ENCODE data around the gene GLCE.
"Not testable (repeated sequence)": the region's sequence is repeated elsewhere in the genome, so short reads cannot be mapped to it uniquely, and the experiment has no call there.

GLCE gene

DNA sequence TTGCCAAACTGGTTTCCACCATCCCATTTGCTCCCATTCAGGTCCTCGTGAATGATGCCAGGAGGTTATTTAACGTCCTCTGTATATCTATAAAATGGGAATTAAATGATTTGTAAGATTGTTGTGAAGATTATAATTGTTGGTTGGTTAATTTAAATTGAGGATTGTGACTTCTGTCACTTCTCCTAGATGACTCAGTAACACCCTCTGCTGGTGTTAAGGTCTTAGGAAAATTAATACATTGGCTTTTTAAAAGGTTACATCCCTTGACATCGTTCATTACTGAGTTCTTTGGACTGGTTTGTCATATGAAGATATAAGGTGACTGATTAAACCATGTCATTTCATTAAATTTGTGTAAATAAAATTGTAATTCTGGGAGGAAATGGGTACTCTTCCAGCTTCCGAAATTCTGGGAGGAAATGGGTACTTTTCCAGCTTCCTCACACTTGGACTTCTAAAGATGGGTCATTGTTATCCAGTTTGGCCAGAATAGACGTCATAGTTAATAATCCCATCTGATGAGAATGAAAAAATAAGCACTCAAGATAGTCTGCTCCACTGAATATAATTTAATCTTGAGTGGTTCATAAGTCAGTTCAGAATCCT is 105.0 kb downstream of the GLCE start:
- in situ Hi-C loops (cut with MboI; ENCODE audit: low sequenced_read_pairs), result loop anchor here (25.0 kb wide), 1 partner anchor 203 kb away; no protein-coding TSS in a partner anchor

DNA sequence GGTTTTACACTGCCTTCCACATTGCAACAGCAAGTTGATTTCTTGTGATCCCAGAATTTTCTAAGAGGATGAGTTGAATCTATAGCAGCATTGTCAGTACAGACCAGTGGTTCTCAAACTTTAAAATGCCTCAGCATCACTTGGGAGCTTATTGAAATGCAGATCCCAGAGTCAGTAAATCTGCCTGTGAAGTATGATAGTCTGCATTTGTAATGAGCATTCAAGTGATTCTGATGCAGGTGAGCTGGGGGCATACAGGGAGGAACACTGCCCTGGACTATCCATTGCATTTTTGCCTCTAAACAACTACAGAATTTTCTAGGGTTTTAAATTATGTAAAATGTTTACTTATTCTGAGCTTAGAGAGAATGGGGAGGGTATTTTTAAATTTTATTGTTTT is 110.8 kb downstream of the GLCE start:
- in situ Hi-C loops (cut with MboI; ENCODE audit: low sequenced_read_pairs), result loop anchor here (25.0 kb wide), 1 partner anchor 209 kb away; no protein-coding TSS in a partner anchor

DNA sequence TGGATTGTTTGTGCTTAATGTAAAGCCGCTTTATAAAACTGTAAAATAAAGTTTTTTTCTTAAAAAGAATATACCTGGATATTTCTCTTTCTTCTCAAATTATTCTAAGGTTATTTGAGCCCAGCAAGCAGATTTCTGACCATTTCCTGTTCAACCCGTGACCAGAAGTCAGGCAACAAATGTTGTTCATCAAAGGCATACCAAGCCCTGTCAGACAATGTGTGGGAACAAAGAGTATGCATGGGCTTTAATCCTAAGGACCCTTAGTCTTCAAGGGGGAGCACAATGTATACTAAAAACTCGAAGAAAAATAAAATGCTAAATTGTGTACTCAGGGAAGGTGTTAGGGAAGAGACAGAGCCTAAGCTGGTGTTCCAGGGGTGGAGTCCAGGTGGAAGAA is 111.7 kb downstream of the GLCE start:
- in situ Hi-C loops (cut with MboI; ENCODE audit: low sequenced_read_pairs), result loop anchor here (25.0 kb wide), 1 partner anchor 210 kb away; no protein-coding TSS in a partner anchor

- in situ Hi-C loops (cut with MboI; ENCODE audit: low sequenced_read_pairs), result loop anchor here (25.0 kb wide), 1 partner anchor 211 kb away; no protein-coding TSS in a partner anchor
Observed at GRCh38 chr15:69272891-69273290, 112.5 kb downstream of the GLCE start.

DNA sequence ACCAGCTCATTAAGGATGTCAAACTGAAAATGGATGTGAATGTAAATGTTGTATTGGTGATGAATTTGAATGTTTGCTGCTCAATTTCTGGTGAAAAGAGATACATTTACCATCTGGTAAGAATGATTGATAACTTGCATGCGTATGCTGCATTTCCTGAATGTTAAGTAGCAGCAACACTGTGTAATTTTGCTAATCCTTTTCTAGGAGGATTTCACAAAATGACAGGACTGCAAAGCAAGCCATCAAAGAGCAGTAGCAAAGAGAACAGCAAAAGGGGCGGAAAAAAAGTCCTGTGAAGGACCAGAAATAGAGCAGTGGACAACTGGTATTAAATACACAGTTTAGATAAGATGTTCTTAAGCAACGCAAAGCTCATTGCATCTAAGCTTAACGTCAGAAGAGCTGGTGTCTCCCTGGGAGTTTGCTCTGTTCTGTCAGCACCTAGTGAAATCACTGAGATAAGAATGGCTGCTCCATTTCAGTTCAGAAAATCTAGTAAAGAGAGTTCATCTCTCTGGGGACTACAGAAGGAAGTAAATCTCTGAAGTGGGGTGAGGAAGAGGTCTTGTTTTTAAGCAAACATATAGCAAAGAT is 114.7 kb downstream of the GLCE start:
- in situ Hi-C loops (cut with MboI; ENCODE audit: low sequenced_read_pairs), result no loop called here

GRCh38 chr15:69275933-69276560 is 115.6 kb downstream of the GLCE start:
- in situ Hi-C loops (cut with MboI; ENCODE audit: low sequenced_read_pairs), result no loop called here

DNA sequence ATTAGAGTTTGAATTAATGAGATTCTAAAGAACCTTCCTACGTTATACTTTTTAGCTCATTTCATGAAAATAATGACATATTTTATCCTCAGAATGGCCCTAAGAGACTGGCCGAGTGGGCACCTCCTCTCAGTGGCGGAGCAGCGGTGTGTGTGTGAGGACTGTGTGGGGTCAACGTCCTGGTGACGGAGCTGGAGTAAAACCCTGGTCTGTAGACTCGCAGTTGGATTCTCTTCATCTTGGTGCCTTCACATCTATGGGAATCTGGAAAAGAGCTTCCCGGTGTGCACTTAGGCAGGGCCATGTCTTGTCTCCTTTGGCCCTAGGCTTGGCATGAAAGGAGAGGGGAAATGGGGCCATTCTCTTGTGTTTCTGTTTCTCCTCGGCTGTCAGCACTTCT is 116.9 kb downstream of the GLCE start:
- in situ Hi-C loops (cut with MboI; ENCODE audit: low sequenced_read_pairs), result no loop called here

DNA sequence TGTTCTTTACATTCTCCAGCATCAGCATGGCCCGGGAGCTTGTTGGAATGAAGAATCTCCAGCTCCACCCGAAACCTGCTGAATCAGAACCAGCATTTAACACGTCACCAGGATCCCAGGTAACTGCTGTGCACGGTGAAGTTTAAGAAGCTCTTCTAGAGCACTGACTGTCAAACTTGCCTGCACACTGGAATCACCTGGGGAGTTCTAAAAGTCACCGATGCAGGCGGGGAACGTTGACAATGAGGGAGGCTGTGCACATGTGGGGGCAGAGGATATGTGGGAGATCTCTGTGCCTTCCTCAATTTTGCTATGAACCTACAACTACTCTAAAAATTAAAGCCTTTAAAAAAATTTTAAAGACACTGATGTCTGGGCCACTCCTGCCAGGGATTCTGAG is 119.2 kb downstream of the GLCE start:
- in situ Hi-C loops (cut with MboI; ENCODE audit: low sequenced_read_pairs), result no loop called here

DNA sequence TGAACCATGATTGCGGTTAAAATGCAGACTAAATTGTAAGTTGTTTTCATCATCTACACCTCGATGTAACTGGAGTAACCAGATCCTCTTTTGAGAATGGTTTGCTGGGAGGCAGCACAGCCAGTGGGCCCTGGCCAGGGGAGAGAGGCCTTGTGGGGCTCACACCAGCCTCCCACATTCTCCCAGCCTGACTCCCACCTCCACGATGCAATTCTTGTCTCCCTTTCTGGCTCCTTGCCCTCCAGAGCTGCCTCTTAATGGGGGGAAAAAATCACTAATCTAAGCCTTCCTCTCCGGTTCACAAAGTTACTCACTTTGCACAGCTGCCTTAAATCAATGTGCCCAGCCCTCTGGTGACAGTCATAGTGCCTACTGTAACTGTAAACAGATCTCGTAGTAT is 120.3 kb downstream of the GLCE start:
- in situ Hi-C loops (cut with MboI; ENCODE audit: low sequenced_read_pairs), result no loop called here

DNA sequence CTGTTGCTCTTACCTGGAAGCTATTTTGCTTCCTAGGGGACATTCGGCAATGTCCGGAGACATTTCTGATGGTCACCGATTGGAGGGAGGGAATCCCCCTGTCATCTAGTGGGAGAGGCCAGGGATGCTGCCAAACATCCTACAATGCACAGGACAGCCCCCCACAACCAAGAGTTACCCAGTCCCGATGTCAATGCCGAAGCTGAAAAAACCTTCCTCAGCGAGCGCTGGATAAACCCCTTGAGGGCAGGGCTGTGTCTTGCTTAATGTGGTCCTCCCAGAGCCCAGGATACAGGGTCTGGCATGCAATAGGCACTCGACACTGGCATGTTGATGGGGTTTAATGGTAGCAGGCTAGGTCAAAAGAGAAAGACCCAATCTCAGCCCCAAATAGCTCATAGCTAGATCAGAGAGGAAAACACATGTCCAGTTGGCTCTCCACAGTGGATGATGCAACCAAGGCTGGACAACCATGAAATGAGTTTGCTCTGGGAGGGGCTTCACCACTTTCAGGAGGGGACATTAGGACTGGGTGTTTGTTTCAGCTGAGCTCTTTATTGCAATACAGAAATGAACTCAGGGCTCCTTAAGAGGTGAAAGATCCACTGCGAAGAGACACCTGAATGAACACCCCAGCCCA is 121.8 kb downstream of the GLCE start:
- in situ Hi-C loops (cut with MboI; ENCODE audit: low sequenced_read_pairs), result no loop called here

- in situ Hi-C loops (cut with MboI; ENCODE audit: low sequenced_read_pairs), result no loop called here
Observed at GRCh38 chr15:69285834-69286233, 125.4 kb downstream of the GLCE start.

GRCh38 chr15:69288011-69288410 is 127.6 kb downstream of the GLCE start:
- in situ Hi-C loops (cut with MboI; ENCODE audit: low sequenced_read_pairs), result no loop called here

GRCh38 chr15:69288531-69289341 is 128.3 kb downstream of the GLCE start:
- in situ Hi-C loops (cut with MboI; ENCODE audit: low sequenced_read_pairs), result no loop called here

DNA sequence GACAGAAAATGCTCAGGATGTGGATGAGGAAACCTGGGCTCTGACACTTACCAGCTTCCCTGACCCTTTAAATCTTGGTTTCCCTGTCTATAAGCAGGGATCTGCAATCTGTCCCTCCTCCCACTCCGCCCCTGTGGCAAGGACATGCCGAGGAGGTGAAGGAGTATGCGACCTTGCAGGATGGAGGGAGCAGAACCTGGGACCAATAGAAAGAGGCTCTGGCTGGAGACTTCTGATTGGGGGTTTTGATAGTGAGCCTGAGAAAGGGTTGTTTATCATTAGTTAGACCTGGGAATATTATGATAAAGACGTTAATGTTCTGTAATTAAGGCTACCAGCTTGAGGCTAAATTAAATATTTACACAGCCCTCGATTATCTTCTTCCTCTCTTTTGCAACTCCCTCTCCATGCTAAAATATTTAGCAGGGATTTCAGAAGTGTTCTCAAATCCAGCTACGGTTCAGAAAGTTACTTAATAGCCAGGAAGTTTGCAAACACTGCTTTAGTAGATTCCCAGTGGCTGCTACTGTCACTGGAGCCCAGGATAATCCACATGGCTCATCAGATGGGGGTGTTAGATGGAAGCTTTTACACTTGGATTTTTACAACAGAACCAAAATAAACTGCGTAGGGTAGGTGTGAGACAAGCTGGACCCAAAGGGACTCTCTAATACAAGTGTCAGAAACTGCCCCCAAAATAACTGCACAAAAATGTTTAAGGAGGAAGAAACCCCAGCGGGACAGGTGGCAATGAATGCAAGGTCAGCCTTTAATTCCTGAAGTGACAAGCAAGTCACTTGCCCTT is 129.1 kb downstream of the GLCE start:
- in situ Hi-C loops (cut with MboI; ENCODE audit: low sequenced_read_pairs), result no loop called here

DNA sequence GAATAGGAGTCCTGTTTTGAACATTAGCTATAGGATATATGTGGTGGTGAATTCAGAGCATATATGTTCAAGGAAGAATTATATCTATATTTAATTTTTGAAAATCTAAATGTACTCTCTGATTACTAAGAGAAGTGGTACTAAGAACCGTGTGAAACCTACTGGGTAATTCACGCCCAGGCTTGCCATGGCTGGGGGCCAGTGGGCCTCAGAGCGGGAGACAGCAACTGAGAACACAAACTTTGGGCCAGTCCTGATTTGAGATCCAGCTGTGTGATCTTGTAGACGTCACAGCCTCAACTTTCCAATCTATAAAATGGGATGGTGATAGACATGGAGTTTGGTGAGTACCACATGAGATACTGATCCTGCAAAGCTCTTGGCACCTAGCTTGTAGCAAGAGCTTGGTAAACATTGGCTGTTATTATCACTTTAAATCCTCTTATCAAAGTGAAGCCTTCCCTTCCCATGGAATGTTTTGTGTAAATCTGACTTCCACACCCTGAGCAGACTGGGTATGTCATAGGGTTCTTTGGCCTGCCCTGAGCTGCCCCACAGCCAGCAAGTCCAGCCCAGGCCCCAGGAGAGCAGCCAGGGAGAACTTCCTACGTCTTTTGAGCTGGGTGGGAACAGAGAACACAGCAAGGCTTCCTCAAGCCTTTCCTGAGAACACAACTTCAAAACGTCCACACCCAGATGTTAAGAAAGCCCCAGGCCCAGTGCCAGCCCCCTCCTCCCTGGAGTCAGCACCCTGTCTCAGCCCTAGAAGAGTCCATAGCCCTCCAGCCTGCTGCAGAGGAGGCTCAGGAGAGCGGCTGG is 130.1 kb downstream of the GLCE start:
- in situ Hi-C loops (cut with MboI; ENCODE audit: low sequenced_read_pairs), result no loop called here

DNA sequence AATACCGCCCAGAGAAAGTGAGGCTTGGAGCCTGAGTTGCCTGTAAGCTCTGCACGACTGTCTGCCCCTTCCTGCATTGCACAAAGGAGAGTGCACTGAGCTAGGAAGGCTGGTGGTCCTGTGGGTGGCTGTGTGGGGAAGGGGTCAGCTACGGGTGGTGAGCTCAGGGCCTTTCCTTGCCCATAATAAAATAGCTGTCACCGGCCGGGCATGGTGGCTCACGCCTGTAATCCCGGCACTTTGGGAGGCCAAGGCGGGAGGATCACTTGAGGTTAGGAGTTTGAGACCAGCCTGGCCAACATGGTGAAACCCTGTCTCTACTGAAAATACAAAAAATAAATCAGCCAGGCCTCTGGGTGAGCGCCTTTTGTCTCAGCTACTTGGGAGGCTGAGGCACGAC is 131.2 kb downstream of the GLCE start:
- in situ Hi-C loops (cut with MboI; ENCODE audit: low sequenced_read_pairs), result not testable (repeated sequence)

- in situ Hi-C loops (cut with MboI; ENCODE audit: low sequenced_read_pairs), result no loop called here
Observed at GRCh38 chr15:69292826-69293420, 132.5 kb downstream of the GLCE start.

DNA sequence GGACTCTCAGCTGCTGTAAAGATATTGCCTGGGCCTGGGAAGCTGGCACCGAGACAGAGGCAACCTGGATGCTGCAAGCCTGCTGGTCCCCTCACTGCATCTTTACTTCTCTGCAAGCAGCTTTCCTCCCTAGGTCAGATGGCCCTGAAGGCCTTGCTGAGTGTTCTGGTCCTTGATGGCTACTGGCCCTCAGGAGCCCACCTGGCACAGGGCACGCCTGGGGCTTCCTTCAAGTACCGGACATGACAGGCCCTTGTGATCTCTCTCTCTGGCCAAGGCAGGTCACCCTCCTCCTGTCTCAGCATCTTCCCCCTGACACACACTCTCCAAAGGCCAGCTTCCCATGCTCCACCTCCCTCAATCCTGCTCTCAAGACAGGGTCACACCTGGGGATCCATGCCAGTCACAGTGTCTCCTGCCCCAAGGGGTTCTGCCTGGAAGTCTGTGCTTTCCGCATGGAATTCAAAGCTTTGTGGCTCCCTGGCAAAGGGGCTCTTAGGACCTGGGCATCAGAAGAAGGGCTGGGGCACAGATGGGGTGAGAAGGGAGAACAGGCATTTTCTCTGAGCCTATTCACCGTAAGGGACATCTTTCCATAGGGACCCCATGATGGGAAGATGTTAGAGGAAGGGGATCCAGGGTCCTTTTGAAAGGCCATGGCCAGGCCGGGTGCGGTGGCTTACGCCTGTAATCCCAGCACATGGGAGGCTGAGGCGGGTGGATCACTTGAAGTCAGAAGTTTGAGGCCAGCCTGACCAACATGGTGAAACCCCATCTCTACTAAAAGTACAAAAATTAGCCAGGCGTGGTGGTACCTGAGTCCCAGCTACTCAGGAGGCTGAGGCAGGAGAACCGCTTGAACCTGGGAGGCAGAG is 133.5 kb downstream of the GLCE start:
- in situ Hi-C loops (cut with MboI; ENCODE audit: low sequenced_read_pairs), result no loop called here
